Testis (tissue), 2 donors: ENCODE results near the gene SLAMF8.

Experiments
- CTCF ChIP-seq, 3 experiments: fragments of 450-650 bp in 2 of 3; fragments of 200-600 bp in 1 of 3; sonication (generic) in 1 of 3; IDR thresholded peaks; one replicate each; pipeline ENCODE4 v1.5.1; 2016 to 2019; ENCODE audit warnings: antibody characterized with exemption in 3 of 3, mild to moderate bottlenecking in 2 of 3, moderate library complexity in 1 of 3
- POLR2A ChIP-seq: fragments of 450-650 bp; IDR thresholded peaks from one replicate; pipeline ENCODE4 v1.6.1; 2017; ENCODE audit warnings: antibody characterized with exemption, mild to moderate bottlenecking, moderate library complexity

GRCh38 chr1:159832309-159832708 is 5.6 kb downstream of the SLAMF8 start:
- no peak for TF ChIP-seq POLR2A
- no peak for TF ChIP-seq CTCF (IDR thresholded peaks at IDR 0.05)
